ENCODE measurements around the gene TAF8. TPM values are rescaled to one million over a fixed set of nuclear protein-coding genes. Genes with fewer than 3 reads are reported as not detected.

Gene TAF8
- total RNA-seq, 1 donor from 2014 or later: 34.2 TPM

- no peak for DNase-seq (ENCODE audit: low spot score)
Observed at GRCh38 chr6:42124223-42124836, 74.0 kb downstream of the TAF8 start.

- DNase-seq (ENCODE audit: low spot score): no peak
Observed at GRCh38 chr6:42125231-42125630, 74.9 kb downstream of the TAF8 start.

GRCh38 chr6:42125663-42126062 is 75.3 kb downstream of the TAF8 start:
- no peak for DNase-seq (ENCODE audit: low spot score)

GRCh38 chr6:42128460-42129359 is 78.4 kb downstream of the TAF8 start:
- DNase-seq (ENCODE audit: low spot score): no peak

GRCh38 chr6:42129360-42129676 is 79.0 kb downstream of the TAF8 start:
- no peak for DNase-seq (ENCODE audit: low spot score)

GRCh38 chr6:42131531-42131930 is 81.2 kb downstream of the TAF8 start:
- no peak for DNase-seq (ENCODE audit: low spot score)

- DNase-seq (ENCODE audit: low spot score): no peak
Observed at GRCh38 chr6:42133926-42134325, 83.6 kb downstream of the TAF8 start.

GRCh38 chr6:42135161-42135560 is 84.8 kb downstream of the TAF8 start:
- no peak for DNase-seq (ENCODE audit: low spot score)

- no peak for DNase-seq (ENCODE audit: low spot score)
Observed at GRCh38 chr6:42135722-42136121, 85.4 kb downstream of the TAF8 start.

GRCh38 chr6:42136508-42137193 is 86.3 kb downstream of the TAF8 start:
- no peak for DNase-seq (ENCODE audit: low spot score)

Other genes with a start within 250 kb of the TAF8 start
- gene USP49, start 155.1 kb upstream of the TAF8 start, total RNA-seq: 6.0 TPM
- gene MED20, start 129.4 kb upstream of the TAF8 start, total RNA-seq: 23.8 TPM
- gene BYSL, start 129.0 kb upstream of the TAF8 start, total RNA-seq: 24.6 TPM
- 69.1 TPM for gene CCND3, start 108.7 kb upstream of the TAF8 start, total RNA-seq
- gene C6orf132, start 92.1 kb downstream of the TAF8 start, total RNA-seq: 69.3 TPM
- not detected for gene GUCA1A, start 122.8 kb downstream of the TAF8 start, total RNA-seq
- 1.4 TPM for gene GUCA1B, start 144.4 kb downstream of the TAF8 start, total RNA-seq
- 39.0 TPM for gene MRPS10, start 167.3 kb downstream of the TAF8 start, total RNA-seq

Measured in ureter (tissue), 1 donor.